Measurements from ENCODE around the gene C12orf42. TPM values are rescaled to one million over a fixed set of nuclear protein-coding genes. Genes with fewer than 3 reads are reported as not detected.
"Not testable (repeated sequence)": the region's sequence is repeated elsewhere in the genome, so short reads cannot be mapped to it uniquely, and the experiment has no call there.

The C12orf42 gene
- total and polyA plus RNA-seq, 4 experiments from 2014 or later, result 4.5 to 12.8 (median 6.5) TPM

- H3K9me3 Mint-ChIP-seq, result peaks cover 0 to 14% (median 2%) of the 10 kb centered on the region in 8 donors
Observed at GRCh38 chr12:103444983-103445382, 50.8 kb downstream of the C12orf42 start.

DNA sequence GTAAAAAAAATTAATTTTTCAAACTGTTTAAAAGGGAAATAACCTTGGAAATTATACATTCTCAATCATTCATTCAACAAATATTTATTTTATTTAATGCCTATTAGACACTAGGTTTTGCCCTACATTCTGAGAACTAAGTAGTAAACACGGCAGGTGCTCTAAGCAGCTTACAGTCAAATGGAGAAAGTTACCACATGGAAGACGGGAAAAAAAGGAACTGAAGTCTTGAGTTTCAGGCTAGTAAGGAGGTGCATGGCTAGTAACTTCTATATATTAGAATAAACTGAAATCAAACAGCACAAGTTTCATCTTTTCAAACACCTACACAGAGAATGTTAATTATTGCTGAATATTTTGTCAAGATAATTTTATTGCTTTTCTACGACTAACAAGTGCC, 52.9 kb downstream of the C12orf42 start:
- peaks cover 30% of the 10 kb centered on the region for H3K4me1 ChIP-seq (ENCODE audit: insufficient read depth, low read length)
- Mint-ChIP-seq H3K4me3 (no peak overlapping the region), H3K9me3 (peaks cover 0 to 6% (median 0%) of the 10 kb centered on the region in 8 donors), H3K27ac (peak overlapping the region in 6 of 7 donors; percentile 34 to 89 (median 70)), H3K4me1 (peaks cover 7 to 21% (median 18%) of the 10 kb centered on the region in 4 donors), H3K27me3 (no peaks in the 10 kb centered on the region), H3K36me3 (peaks cover 0 to 2% of the 10 kb centered on the region in 2 donors)
- POLR2A ChIA-PET (ENCODE audit: partially characterized antibody), result no interaction called here
- no peak overlapping the region for H3K4me3 ChIP-seq (ENCODE audit: low read length in 2 of 2)
- no peaks in the 10 kb centered on the region for H3K9me3 ChIP-seq (ENCODE audit: control insufficient read depth in 1 of 2, low read length in 2 of 2)
- intact Hi-C loops (cut with micrococcal nuclease), result no loop called here
- H3K36me3 ChIP-seq (ENCODE audit: insufficient read depth, low read length), result no peaks in the 10 kb centered on the region
- H3K27ac ChIP-seq (ENCODE audit: low read depth, low read length), result no peak overlapping the region
- H3K27me3 ChIP-seq (ENCODE audit: insufficient read depth, low read length), result no peaks in the 10 kb centered on the region
- DNase-seq, result no peak
- CTCF ChIA-PET (ENCODE audit: partially characterized antibody), result no interaction called here

More at GRCh38 chr12:103444983-103445382, 50.8 kb downstream of the C12orf42 start:
- ChIA-PET CTCF (ENCODE audit: partially characterized antibody) (no interaction called here), POLR2A (ENCODE audit: partially characterized antibody) (no interaction called here)
- H3K4me1 Mint-ChIP-seq, result peaks cover 7 to 21% (median 18%) of the 10 kb centered on the region in 4 donors
- H3K27me3 ChIP-seq (ENCODE audit: insufficient read depth, low read length), result no peaks in the 10 kb centered on the region
- H3K9me3 ChIP-seq (ENCODE audit: control insufficient read depth in 1 of 2, low read length in 2 of 2), result no peaks in the 10 kb centered on the region
- H3K4me1 ChIP-seq (ENCODE audit: insufficient read depth, low read length), result peaks cover 30% of the 10 kb centered on the region
- DNase-seq, result no peak
- no peaks in the 10 kb centered on the region for H3K27me3 Mint-ChIP-seq
- no peak overlapping the region for H3K4me3 ChIP-seq (ENCODE audit: low read length in 2 of 2)
- H3K36me3 ChIP-seq (ENCODE audit: insufficient read depth, low read length), result no peaks in the 10 kb centered on the region
- H3K36me3 Mint-ChIP-seq, result peaks cover 0 to 2% of the 10 kb centered on the region in 2 donors
- intact Hi-C loops (cut with micrococcal nuclease), result no loop called here
- H3K27ac Mint-ChIP-seq, result no peak overlapping the region
- no peak overlapping the region for H3K4me3 Mint-ChIP-seq
- H3K27ac ChIP-seq (ENCODE audit: low read depth, low read length), result no peak overlapping the region

- peaks cover 0 to 5% (median 0%) of the 10 kb centered on the region in 8 donors for H3K9me3 Mint-ChIP-seq
- H3K4me1 ChIP-seq (ENCODE audit: insufficient read depth, low read length), result peaks cover 30% of the 10 kb centered on the region
- H3K9me3 ChIP-seq (ENCODE audit: control insufficient read depth in 1 of 2, low read length in 2 of 2), result no peaks in the 10 kb centered on the region
- H3K4me3 ChIP-seq (ENCODE audit: low read length in 2 of 2), result no peak overlapping the region
- ChIA-PET CTCF (ENCODE audit: partially characterized antibody) (interaction anchor here (0.9 kb wide), 1 partner anchor 62 kb away, joined by 3 read pairs; no protein-coding TSS in a partner anchor), POLR2A (ENCODE audit: partially characterized antibody) (interaction anchor here (0.8 to 1.8 kb wide), 2 partner anchors 11 to 18 kb away, joined by 3 to 5 read pairs; no protein-coding TSS in a partner anchor)
- H3K27ac ChIP-seq (ENCODE audit: low read depth, low read length), result peak overlapping the region; percentile 26
- H3K27me3 ChIP-seq (ENCODE audit: insufficient read depth, low read length), result no peaks in the 10 kb centered on the region
- no peaks in the 10 kb centered on the region for H3K36me3 ChIP-seq (ENCODE audit: insufficient read depth, low read length)
- H3K4me3 Mint-ChIP-seq, result peak overlapping the region in 4 of 8 donors; percentile 53 to 96 (median 88)
- no peak for DNase-seq
- intact Hi-C loops (cut with micrococcal nuclease), result no loop called here
- H3K27me3 Mint-ChIP-seq, result no peaks in the 10 kb centered on the region
- H3K4me1 Mint-ChIP-seq, result peaks cover 7 to 21% (median 18%) of the 10 kb centered on the region in 4 donors
- peak overlapping the region; percentile 80 to 99 (median 97) for H3K27ac Mint-ChIP-seq
- peaks cover 0 to 2% of the 10 kb centered on the region in 2 donors for H3K36me3 Mint-ChIP-seq
Observed at GRCh38 chr12:103442182-103442555, 53.6 kb downstream of the C12orf42 start.

DNA sequence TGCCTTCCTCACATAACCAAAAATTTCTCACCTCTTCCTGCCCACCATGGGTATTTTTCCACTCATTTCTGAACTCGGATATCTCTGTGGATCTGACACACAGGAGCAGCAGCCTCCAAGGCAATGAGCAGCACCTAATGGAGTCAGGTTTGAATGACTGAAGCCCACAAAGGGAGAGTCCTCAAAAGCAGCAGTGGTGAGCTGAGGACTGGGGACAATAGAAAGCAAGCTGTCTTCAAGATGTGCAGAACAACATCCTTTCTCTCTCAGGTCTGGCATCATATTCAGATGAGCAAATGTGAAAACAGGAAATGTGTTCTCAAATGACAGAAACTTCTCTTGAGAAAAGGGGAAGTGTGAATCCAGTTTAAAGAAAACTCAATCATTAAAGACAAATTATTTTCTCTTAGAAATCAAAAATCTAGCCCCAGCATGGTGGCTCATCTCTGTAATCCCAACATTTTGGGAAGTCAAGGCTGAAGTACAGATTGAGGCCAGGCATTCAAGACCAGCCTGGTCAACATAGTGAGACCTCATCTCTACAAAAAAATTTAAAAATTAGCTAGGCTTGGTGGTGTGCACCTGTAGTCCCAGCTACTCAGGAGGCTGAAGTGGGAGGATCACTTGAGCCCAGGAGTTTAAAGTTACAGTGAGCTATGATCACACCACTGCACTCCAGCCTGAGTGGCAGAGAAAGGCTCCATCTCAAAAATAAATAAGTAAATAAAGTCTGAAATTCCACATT, 54.2 kb downstream of the C12orf42 start:
- H3K4me1 Mint-ChIP-seq, result peaks cover 7 to 21% (median 18%) of the 10 kb centered on the region in 4 donors
- no peaks in the 10 kb centered on the region for H3K27me3 Mint-ChIP-seq
- peak in 4 of 5 donors; percentile 49 to 64 (median 58) for DNase-seq
- H3K36me3 Mint-ChIP-seq, result peaks cover 0 to 2% of the 10 kb centered on the region in 2 donors
- Histone ChIP-seq H3K4me3 (ENCODE audit: low read length in 2 of 2) (peak overlapping the region in 1 of 2 donors; percentile 42), H3K27me3 (ENCODE audit: insufficient read depth, low read length) (no peaks in the 10 kb centered on the region), H3K36me3 (ENCODE audit: insufficient read depth, low read length) (no peaks in the 10 kb centered on the region), H3K27ac (ENCODE audit: low read depth, low read length) (peak overlapping the region; percentile 17), H3K4me1 (ENCODE audit: insufficient read depth, low read length) (peaks cover 30% of the 10 kb centered on the region), H3K9me3 (ENCODE audit: control insufficient read depth in 1 of 2, low read length in 2 of 2) (no peaks in the 10 kb centered on the region)
- peak overlapping the region; percentile 84 to 96 (median 90) for H3K4me3 Mint-ChIP-seq
- peak overlapping the region; percentile 80 to 99 (median 97) for H3K27ac Mint-ChIP-seq
- ChIA-PET CTCF (ENCODE audit: partially characterized antibody) (interaction anchor here (0.9 kb wide), 1 partner anchor 62 kb away, joined by 3 read pairs; no protein-coding TSS in a partner anchor), POLR2A (ENCODE audit: partially characterized antibody) (interaction anchor here (0.8 to 1.8 kb wide), 4 partner anchors 10 to 54 kb away, joined by 3 to 8 read pairs (median 4); partner anchors contain the start of gene C12orf42)
- intact Hi-C loops (cut with micrococcal nuclease), result loop anchor here (2.0 kb wide), 2 partner anchors 13 to 53 kb away; partner anchors contain the start of gene C12orf42
- H3K9me3 Mint-ChIP-seq, result peaks cover 0 to 5% (median 0%) of the 10 kb centered on the region in 8 donors

DNA sequence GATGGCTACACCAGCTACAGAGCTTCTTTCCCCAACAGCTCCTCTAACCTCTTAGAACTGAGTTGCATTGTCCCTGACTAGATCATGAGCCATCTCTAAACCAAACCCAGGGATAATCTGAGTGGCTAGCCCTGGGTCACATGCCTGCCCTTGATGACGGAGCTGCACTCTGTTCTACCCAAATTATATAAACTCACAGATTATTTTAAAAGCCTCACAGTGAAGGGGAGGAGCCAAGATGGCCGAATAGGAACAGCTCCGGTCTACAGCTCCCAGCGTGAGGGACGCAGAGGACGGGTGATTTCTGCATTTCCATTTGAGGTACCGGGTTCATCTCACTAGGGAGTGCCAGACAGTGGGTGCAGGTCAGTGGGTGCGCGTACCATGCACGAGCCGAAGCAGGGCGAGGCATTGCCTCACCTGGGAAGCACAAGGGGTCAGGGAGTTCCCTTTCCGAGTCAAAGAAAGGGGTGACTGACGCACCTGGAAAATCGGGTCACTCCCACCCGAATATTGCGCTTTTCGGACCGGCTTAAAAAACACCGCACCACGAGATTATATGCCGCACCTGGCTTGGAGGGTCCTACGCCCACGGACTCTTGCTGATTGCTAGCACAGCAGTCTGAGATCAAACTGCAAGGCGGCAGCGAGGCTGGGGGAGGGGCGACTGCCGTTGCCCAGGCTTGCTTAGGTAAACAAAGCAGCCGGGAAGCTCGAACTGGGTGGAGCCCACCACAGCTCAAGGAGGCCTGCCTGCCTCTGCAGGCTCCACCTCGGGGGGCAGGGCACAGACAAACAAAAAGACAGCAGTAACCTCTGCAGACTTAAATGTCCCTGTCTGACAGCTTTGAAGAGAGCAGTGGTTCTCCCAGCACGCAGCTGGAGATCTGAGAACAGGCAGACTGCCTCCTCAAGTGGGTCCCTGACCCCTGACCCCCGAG, 61.3 kb downstream of the C12orf42 start:
- H3K36me3 ChIP-seq (ENCODE audit: insufficient read depth, low read length); H3K27me3 ChIP-seq (ENCODE audit: insufficient read depth, low read length); H3K4me3 ChIP-seq (ENCODE audit: low read length in 2 of 2); H3K9me3 ChIP-seq (ENCODE audit: control insufficient read depth in 1 of 2, low read length in 2 of 2); H3K27ac ChIP-seq (ENCODE audit: low read depth, low read length); intact Hi-C loops (cut with micrococcal nuclease); H3K4me1 ChIP-seq (ENCODE audit: insufficient read depth, low read length); H3K27me3 Mint-ChIP-seq: not testable (repeated sequence)
- Mint-ChIP-seq H3K4me3 (peak overlapping the region; percentile 8 to 66 (median 57)), H3K36me3 (peaks cover 6 to 26% of the 10 kb centered on the region in 2 donors), H3K9me3 (peaks cover 2 to 29% (median 20%) of the 10 kb centered on the region in 8 donors), H3K27ac (peak overlapping the region in 6 of 7 donors; percentile 36 to 86 (median 70)), H3K4me1 (peaks cover 6 to 18% (median 11%) of the 10 kb centered on the region in 4 donors)
- CTCF ChIA-PET (ENCODE audit: partially characterized antibody), result interaction anchor here (1.1 kb wide), 1 partner anchor 114 kb away, joined by 3 read pairs; no protein-coding TSS in a partner anchor
- POLR2A ChIA-PET (ENCODE audit: partially characterized antibody), result interaction anchor here (1.0 kb wide), 1 partner anchor 60 kb away, joined by 3 read pairs; no protein-coding TSS in a partner anchor
- peak in 4 of 5 donors; percentile 29 to 57 (median 40) for DNase-seq

GRCh38 chr12:103431950-103432349, 63.8 kb downstream of the C12orf42 start:
- Histone ChIP-seq H3K9me3 (ENCODE audit: control insufficient read depth in 1 of 2, low read length in 2 of 2) (no peaks in the 10 kb centered on the region), H3K27ac (ENCODE audit: low read depth, low read length) (no peak overlapping the region)
- CTCF ChIA-PET (ENCODE audit: partially characterized antibody), result no interaction called here

More at GRCh38 chr12:103431950-103432349, 63.8 kb downstream of the C12orf42 start:
- Histone ChIP-seq H3K36me3 (ENCODE audit: insufficient read depth, low read length) (no peaks in the 10 kb centered on the region), H3K4me1 (ENCODE audit: insufficient read depth, low read length) (no peaks in the 10 kb centered on the region), H3K4me3 (ENCODE audit: low read length in 2 of 2) (no peak overlapping the region), H3K27me3 (ENCODE audit: insufficient read depth, low read length) (no peaks in the 10 kb centered on the region)
- Mint-ChIP-seq H3K27me3 (no peaks in the 10 kb centered on the region), H3K27ac (peak overlapping the region in 1 of 7 donors; percentile 53), H3K4me3 (no peak overlapping the region), H3K36me3 (peaks cover 11 to 39% of the 10 kb centered on the region in 2 donors), H3K4me1 (peaks cover 6 to 18% (median 12%) of the 10 kb centered on the region in 4 donors), H3K9me3 (peaks cover 7 to 41% (median 33%) of the 10 kb centered on the region in 8 donors)
- no peak for DNase-seq
- intact Hi-C loops (cut with micrococcal nuclease), result no loop called here
- POLR2A ChIA-PET (ENCODE audit: partially characterized antibody), result no interaction called here

Data from CD4-positive, alpha-beta memory T cell (primary cell).